ENCODE data around the gene EVX2. TPM values are rescaled to one million over a fixed set of nuclear protein-coding genes. Genes with fewer than 3 reads are reported as not detected.

Gene EVX2
- total RNA-seq, 2 donors from 2014 or later: not detected

DNA sequence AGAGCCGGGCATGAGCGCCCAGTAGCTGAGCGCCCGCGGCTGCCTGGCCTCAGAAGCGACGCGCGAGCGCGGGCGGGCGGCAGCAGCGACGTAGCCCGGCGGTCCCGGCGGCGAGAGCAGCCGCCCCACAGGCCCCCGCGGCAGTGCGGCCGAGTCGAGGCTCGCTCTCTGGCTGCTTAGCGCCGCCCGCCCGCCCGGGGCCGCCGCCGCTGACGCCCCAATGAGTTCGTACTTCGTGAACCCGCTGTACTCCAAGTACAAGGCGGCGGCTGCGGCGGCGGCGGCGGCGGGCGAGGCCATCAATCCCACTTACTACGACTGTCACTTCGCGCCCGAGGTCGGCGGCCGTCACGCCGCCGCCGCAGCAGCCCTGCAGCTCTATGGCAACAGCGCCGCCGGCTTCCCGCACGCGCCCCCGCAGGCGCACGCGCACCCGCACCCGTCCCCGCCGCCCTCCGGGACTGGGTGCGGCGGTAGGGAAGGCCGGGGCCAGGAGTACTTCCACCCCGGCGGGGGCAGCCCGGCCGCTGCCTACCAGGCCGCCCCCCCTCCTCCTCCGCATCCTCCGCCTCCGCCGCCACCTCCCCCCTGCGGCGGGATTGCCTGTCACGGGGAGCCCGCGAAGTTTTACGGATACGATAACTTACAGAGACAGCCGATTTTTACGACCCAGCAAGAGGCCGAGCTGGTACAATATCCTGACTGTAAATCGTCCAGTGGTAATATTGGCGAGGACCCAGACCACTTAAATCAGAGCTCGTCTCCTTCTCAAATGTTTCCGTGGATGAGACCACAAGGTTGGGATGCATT, 46.6 kb upstream of the EVX2 start:
- H3K4me3 ChIP-seq: peak overlapping the region; percentile 38 to 52
- DNase-seq (ENCODE audit: low spot score): no peak
- no peaks in the 10 kb centered on the region for H3K9me3 ChIP-seq
- H3K36me3 ChIP-seq: no peaks in the 10 kb centered on the region
- peak overlapping the region; percentile 52 to 79 for H3K27ac ChIP-seq
- TF ChIP-seq, protein P1, sequence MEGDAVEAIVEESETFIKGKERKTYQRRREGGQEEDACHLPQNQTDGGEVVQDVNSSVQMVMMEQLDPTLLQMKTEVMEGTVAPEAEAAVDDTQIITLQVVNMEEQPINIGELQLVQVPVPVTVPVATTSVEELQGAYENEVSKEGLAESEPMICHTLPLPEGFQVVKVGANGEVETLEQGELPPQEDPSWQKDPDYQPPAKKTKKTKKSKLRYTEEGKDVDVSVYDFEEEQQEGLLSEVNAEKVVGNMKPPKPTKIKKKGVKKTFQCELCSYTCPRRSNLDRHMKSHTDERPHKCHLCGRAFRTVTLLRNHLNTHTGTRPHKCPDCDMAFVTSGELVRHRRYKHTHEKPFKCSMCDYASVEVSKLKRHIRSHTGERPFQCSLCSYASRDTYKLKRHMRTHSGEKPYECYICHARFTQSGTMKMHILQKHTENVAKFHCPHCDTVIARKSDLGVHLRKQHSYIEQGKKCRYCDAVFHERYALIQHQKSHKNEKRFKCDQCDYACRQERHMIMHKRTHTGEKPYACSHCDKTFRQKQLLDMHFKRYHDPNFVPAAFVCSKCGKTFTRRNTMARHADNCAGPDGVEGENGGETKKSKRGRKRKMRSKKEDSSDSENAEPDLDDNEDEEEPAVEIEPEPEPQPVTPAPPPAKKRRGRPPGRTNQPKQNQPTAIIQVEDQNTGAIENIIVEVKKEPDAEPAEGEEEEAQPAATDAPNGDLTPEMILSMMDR (IDR thresholded peaks at IDR 0.05): peak in 1 of 2 donors; percentile 20
- peaks cover 0 to 23% of the 10 kb centered on the region in 2 donors for H3K4me1 ChIP-seq
- peaks cover 42 to 56% of the 10 kb centered on the region in 2 donors for H3K27me3 ChIP-seq

DNA sequence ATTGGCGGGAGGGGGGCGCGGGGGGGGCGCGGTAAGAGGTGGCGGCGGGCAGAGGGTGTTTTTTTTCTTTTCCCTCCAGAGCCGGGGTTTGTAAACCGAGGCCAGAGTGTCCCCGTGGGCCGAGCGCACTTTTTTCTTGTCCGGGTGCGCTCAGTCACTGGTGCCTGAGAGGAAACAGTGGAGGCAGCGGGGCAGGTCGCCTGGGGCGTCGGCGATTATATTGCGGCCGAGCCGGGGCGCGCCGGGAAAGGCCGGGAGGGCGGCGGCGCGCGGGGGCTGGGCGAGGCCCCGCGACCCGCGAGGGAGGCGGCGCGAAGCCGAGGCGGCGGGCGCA, 46.0 kb upstream of the EVX2 start:
- Histone ChIP-seq H3K27ac (peak overlapping the region; percentile 60 to 79), H3K4me1 (peaks cover 0 to 23% of the 10 kb centered on the region in 2 donors), H3K9me3 (no peaks in the 10 kb centered on the region), H3K27me3 (peaks cover 44 to 61% of the 10 kb centered on the region in 2 donors), H3K4me3 (peak overlapping the region; percentile 15 to 52), H3K36me3 (no peaks in the 10 kb centered on the region)
- TF ChIP-seq, protein P1 (IDR thresholded peaks at IDR 0.05): no peak
- no peak for DNase-seq (ENCODE audit: low spot score)

DNA sequence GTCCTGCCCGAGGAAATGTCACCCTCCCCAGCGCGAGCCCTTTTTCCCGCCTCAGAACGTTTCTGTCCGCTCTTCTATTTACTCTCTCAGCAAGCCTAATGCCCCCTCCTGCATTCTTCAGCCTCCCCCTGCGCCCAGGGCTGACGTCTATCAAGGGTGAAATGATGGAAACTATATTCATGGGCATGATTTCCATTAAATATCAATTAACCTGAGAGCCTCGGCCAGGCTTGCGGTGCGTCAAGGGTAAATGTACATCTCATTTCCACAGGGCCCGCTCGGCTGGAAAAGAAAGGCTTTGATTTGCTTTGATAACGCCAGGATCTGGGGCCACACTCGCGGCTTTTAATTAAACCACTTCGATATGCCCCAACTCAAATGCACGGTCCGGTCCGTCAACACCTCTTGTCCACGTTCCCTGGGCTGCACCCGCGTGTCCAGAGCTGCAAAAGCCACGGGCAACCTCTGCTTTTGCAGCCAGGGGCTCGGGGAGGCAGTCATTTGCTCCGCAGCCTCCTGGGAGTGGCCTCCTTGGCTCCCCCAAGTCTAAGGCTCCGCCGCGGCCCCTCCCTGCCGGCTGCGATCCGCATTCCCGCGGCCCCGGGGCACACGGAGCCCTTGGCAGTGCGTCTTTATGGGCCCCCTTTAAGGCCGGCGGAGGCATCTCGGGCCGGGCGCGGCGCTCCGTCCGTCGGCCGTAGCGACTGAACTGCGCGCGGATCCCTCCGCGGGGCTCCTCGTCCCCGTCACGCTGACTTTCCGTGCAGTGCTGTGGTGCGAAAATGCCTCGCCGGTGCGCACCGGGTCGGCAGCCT, 45.4 kb upstream of the EVX2 start, which contains the start of gene HOXD8:
Gene HOXD8 (plus strand): TSS at position 724 of the 815 bp plus-strand sequence. CDS start 662 bp downstream, outside the sequence.
- Histone ChIP-seq H3K9me3 (no peaks in the 10 kb centered on the region), H3K4me3 (peak within 1 kb of the TSS; percentile 38 to 52), H3K36me3 (no peaks in the 10 kb centered on the region), H3K27ac (peak within 1 kb of the TSS; percentile 60 to 79), H3K4me1 (peaks cover 0 to 23% of the 10 kb centered on the region in 2 donors), H3K27me3 (peaks cover 48 to 63% of the 10 kb centered on the region in 2 donors)
- TF ChIP-seq, protein P1 (IDR thresholded peaks at IDR 0.05): no peak
- DNase-seq (ENCODE audit: low spot score): no peak

DNA sequence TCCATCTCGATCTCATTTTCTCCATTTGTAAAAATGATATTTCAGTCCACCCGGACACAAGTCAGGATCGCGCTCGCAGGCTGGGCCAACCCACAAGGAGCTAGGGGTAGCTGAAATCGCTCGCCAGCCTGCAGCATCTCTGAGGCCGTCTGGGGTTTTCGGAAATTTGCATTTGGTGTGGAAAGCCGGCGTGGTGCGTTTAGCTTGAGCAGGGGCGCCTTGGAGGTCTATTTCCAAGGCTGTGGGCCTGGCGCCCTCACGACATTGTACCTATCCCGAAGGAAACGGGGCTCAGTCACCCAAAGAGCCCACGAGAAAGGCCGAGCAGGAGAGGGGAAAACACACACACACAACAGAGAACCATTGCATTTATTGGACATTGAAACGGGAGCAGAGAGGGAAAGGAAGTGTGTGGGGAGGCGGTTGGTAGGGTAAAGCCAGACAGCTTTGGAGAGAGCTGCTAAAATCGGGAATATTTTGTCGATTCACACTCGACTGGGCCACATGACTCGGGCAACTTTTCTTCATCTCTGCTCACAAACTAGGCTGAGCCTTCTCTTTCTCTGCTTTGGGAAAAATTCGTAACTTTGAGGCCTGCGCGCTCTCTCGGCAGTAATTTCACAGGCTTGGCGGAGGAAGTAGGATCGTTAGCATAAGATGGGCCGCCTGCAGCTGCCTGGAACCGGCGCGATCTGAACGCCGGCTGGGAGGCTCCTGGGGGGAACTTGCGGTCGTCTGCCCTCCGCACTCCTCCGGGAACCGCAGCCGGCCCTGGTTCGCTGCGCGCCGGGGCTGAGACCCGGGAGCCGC, 44.6 kb upstream of the EVX2 start:
- no peak for DNase-seq (ENCODE audit: low spot score)
- Histone ChIP-seq H3K4me3 (peak overlapping the region in 1 of 2 donors; percentile 52), H3K4me1 (peaks cover 0 to 24% of the 10 kb centered on the region in 2 donors), H3K9me3 (no peaks in the 10 kb centered on the region), H3K27me3 (peaks cover 54 to 69% of the 10 kb centered on the region in 2 donors), H3K27ac (peak overlapping the region in 1 of 2 donors; percentile 26), H3K36me3 (no peaks in the 10 kb centered on the region)
- TF ChIP-seq, protein P1 (IDR thresholded peaks at IDR 0.05): no peak

DNA sequence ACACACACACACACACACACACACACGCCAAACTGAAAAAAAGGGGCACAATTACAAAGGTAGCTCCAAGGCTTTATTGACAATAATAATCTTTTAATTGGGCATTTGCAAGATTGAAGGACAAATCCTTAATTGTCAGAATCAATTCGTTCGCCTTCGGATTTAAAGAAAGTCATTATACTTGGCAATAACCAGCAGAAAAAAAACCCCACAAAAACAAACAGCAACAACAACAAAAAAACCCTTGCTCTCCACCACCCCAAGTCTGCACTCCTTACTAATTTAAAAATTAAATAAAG, 44.0 kb upstream of the EVX2 start:
- Histone ChIP-seq H3K4me1 (peaks cover 0 to 30% of the 10 kb centered on the region in 2 donors), H3K27ac (no peak overlapping the region), H3K27me3 (peaks cover 51 to 70% of the 10 kb centered on the region in 2 donors), H3K4me3 (no peak overlapping the region), H3K9me3 (no peaks in the 10 kb centered on the region), H3K36me3 (no peaks in the 10 kb centered on the region)
- DNase-seq (ENCODE audit: low spot score): no peak
- TF ChIP-seq, protein P1 (IDR thresholded peaks at IDR 0.05): no peak

Measured in right atrium auricular region (tissue), 2 donors.